H1 (cell line): ENCODE results near the gene UTP25. TPM values are rescaled to one million over a fixed set of nuclear protein-coding genes. Genes with fewer than 3 reads are reported as not detected.

Source experiments
- ATF2 ChIP-seq: IDR thresholded peaks from 2 replicates; pipeline ENCODE4 v1.6.1; 2012; ENCODE audit warnings: low read length, inconsistent platforms
- EZH2 ChIP-seq: fragments of 200-600 bp; sonication (generic); IDR thresholded peaks from 2 replicates; pipeline ENCODE4 v1.7.1; 2012; ENCODE audit warnings: low read depth, mild to moderate bottlenecking, moderate library complexity, low read length, inconsistent platforms; ENCODE audit not compliant: severe bottlenecking
- JUN ChIP-seq: IDR thresholded peaks from 2 replicates; pipeline ENCODE4 v1.6.1; 2011; ENCODE audit warnings: low read depth, mild to moderate bottlenecking, improper control_type of control experiment, low read length
- RAD21 ChIP-seq, 2 experiments: IDR thresholded peaks in 1 of 2; conservative IDR thresholded peaks in 1 of 2; 2 replicates each; pipeline ENCODE4 v1.6.1; 2011; ENCODE audit warnings: low read depth in 2 of 2, low read length in 2 of 2, improper control_type of control experiment in 1 of 2, inconsistent platforms in 1 of 2, mild to moderate bottlenecking in 1 of 2, moderate library complexity in 1 of 2
- polyA plus RNA-seq, 7 experiments: library from polyadenylated mRNA; depleted of rRNA in 3 of 7; stranded (reverse) in 5 of 7; unstranded in 2 of 7; fragments of >200 nt in 5 of 7; fragments of 200-250 nt in 2 of 7; gene quantifications; 1 replicate in 5 of 7; 2 replicates in 1 of 7; 4 replicates in 1 of 7; pipeline versions ENCODE4 v1.2.1 to v1.2.3, GENCODE V29; 2011 to 2013; ENCODE audit warnings: missing spikeins in 2 of 7, mixed read lengths in 2 of 7
- total RNA-seq: library from RNA; stranded (reverse); fragmentation: NEBNext Ultra II Directional; extraction: Animal tissue kit (Norgen Biotek cat#: 25700); gene quantifications from 2 replicates; pipeline ENCODE4 v1.2.1, GENCODE V29; 2021

The UTP25 gene
- total and polyA plus RNA-seq, 2 of the 8 experiments (the other 6 are each of a cell fraction or from before 2014, with no cell fraction given): 4.0 to 7.6 TPM

GRCh38 chr1:209882942-209883340 is 55.2 kb downstream of the UTP25 start (continued):
- TF ChIP-seq ATF2: no peak
- no peak for TF ChIP-seq RAD21 (IDR thresholded peaks at IDR 0.05 in 1 of 2, conservative IDR thresholded peaks at IDR 0.05 in 1 of 2; ENCODE audit: low read depth in 2 of 2, low read length in 2 of 2)
- TF ChIP-seq EZH2: no peak
- TF ChIP-seq JUN: no peak
